Adrenal gland (tissue), 12 donors: ENCODE data around the gene BNIP1. TPM values are rescaled to one million over a fixed set of nuclear protein-coding genes. Genes with fewer than 3 reads are reported as not detected.

Source experiments
- DNase-seq, 7 donors: peaks; one replicate each; pipeline ENCODE4 v3.0.0-alpha.2; 2019 to 2020
- H3K27ac ChIP-seq, 5 donors: fragments of 200-600 bp; sonication (generic) in 4 of 5; 1 replicate in 3 of 5; 2 replicates in 2 of 5; pipeline versions ENCODE4 v1.5.1 to v1.8.0; 2016 to 2020; ENCODE audit warnings: mild to moderate bottlenecking in 1 of 5
- H3K27me3 ChIP-seq: fragments of 200-600 bp; 2 replicates; pipeline ENCODE4 v1.8.0; 2021
- H3K36me3 ChIP-seq, 2 donors: fragments of 200-600 bp; replicated peaks in 1 of 2; 1 replicate in 1 of 2; 2 replicates in 1 of 2; pipeline versions ENCODE4 v1.5.1 to v1.8.0; 2018 to 2022
- H3K4me1 ChIP-seq, 2 donors: fragments of 200-600 bp; replicated peaks in 1 of 2; 1 replicate in 1 of 2; 2 replicates in 1 of 2; pipeline versions ENCODE4 v1.5.1 to v1.8.0; 2018 to 2021
- H3K4me3 ChIP-seq, 4 donors: fragments of 200-600 bp; sonication (generic) in 3 of 4; one replicate each; pipeline ENCODE4 v1.5.1; 2016 to 2018
- H3K9me3 ChIP-seq, 3 donors: fragments of 200-600 bp; sonication (generic) in 1 of 3; replicated peaks in 1 of 3; 1 replicate in 2 of 3; 2 replicates in 1 of 3; pipeline versions ENCODE4 v1.5.1 to v1.8.0; 2016 to 2021
- CTCF ChIP-seq, 6 experiments: fragments of 450-650 bp in 4 of 6; fragments of 200-600 bp in 2 of 6; sonication (generic) in 1 of 6; IDR thresholded peaks; 1 replicate in 5 of 6; 2 replicates in 1 of 6; pipeline versions ENCODE4 v1.5.1 to v1.8.0; 2016 to 2021; ENCODE audit warnings: antibody characterized with exemption in 6 of 6, mild to moderate bottlenecking in 2 of 6, moderate library complexity in 1 of 6
- POLR2A ChIP-seq, 2 donors: fragments of 450-650 bp; IDR thresholded peaks; one replicate each; pipeline ENCODE4 v1.6.1; 2017; ENCODE audit warnings: antibody characterized with exemption in 2 of 2, mild to moderate bottlenecking in 2 of 2, moderate library complexity in 1 of 2
- WGBS, 4 donors: extraction: QIAGEN DNeasy Blood & Tissue Kit in 2 of 4; methylation state at CpG; one replicate each; pipeline versions ENCODE4 v1.1.5 to v1.1.7; 2013 to 2017; 5-methylcytosine and 5-hydroxymethylcytosine counted together
- intact Hi-C, 2 donors: fragments of 100-400 bp; cut with DNase I; formaldehyde crosslinking; loops; one replicate each; pipeline versions ENCODE4 v1.14.1 to v1.15.0; 2022 to 2023
- polyA plus RNA-seq, 3 donors: library from polyadenylated mRNA; stranded (reverse); fragments of 200-250 nt in 2 of 3; fragments of 350-450 nt in 1 of 3; fragmentation: Illumina TruSeq in 1 of 3; extraction: RNeasy Lipid Tissue Mini Kit (QIAGEN cat#74804) in 1 of 3; gene quantifications; one replicate each; pipeline ENCODE4 v1.2.3, GENCODE V29; 2013 to 2014
- total RNA-seq, 9 donors: library from RNA; depleted of rRNA in 4 of 9; stranded (reverse); fragments of >200 nt in 4 of 9; fragments of 120-200 nt in 1 of 9; fragmentation: NEBNext Ultra II Directional in 1 of 9; extraction: Animal tissue kit (Norgen Biotek cat#: 25700) in 1 of 9; gene quantifications; one replicate each; pipeline versions ENCODE4 v1.1.0 to v1.2.4, GENCODE V29; 2013 to 2023
- donor health status: healthy with polysubstance abuse.
- donor health status: Bipolar disorder and iron deficiency.
- donor health status: DM: yes; HTN: yes; CAD: no.
- donor health status: DM: no; HTN: no; CAD: no.
- donor health status: DM: no; HTN: no; CAD: no.
- donor health status: DM: yes; HTN: yes; CAD: no.

BNIP1 gene
- total and polyA plus RNA-seq, 12 donors = 5.9 to 28.8 (median 15.0) TPM

DNA sequence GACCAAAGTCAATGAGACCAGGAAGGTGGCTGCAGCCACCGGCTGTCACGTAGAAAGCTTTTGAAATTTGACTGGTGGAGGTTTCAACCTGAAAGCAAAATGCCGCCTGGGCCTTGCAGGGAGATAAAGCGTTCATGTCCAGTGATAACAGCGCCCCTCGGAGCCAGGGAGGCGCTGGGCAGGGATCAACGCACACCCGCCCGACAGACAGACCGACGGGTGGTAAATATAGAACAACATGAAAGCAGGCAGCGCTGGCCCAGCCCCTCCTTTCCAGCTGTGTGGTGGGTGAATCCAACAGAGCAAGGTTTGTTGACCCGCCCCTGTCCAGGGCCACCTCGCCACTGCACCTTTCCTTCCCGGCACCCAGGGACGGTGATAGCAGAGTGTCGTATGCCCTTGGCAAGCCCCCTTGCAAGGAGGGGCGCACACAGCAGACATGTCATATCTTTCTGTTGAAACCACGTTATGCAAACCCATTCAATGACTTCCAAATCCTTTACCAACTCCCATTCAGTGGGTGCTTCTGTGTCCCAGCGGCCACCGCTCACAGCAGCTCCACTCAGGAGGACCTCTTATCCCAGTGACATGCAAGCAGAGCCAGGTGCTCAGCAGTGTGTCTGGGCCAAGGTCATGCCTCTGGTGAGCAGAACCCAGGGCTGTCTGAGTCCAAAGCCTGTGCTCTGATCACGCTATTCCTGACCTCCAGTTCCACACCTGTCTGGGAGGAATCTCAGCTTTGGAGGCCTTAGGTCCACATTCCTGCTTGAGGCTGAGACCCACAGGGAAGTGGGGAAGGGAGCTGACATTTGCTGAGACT is 52.0 kb downstream of the BNIP1 start:
- no peak for TF ChIP-seq POLR2A (IDR thresholded peaks at IDR 0.05)
- no peak for TF ChIP-seq CTCF (IDR thresholded peaks at IDR 0.05)
- intact Hi-C loops = no loop called here
- WGBS, 4 donors = 69 to 76% (median 74%) methylated on average over 18 to 23 of the region's 23 CpGs
- DNase-seq = no peak
- no peaks in the 10 kb centered on the region for H3K36me3 ChIP-seq
- no peak overlapping the region for H3K4me3 ChIP-seq
- H3K9me3 ChIP-seq = peaks cover 0 to 7% (median 0%) of the 10 kb centered on the region in 3 donors
- H3K27me3 ChIP-seq = no peaks in the 10 kb centered on the region
- H3K27ac ChIP-seq = no peak overlapping the region
- no peaks in the 10 kb centered on the region for H3K4me1 ChIP-seq

DNA sequence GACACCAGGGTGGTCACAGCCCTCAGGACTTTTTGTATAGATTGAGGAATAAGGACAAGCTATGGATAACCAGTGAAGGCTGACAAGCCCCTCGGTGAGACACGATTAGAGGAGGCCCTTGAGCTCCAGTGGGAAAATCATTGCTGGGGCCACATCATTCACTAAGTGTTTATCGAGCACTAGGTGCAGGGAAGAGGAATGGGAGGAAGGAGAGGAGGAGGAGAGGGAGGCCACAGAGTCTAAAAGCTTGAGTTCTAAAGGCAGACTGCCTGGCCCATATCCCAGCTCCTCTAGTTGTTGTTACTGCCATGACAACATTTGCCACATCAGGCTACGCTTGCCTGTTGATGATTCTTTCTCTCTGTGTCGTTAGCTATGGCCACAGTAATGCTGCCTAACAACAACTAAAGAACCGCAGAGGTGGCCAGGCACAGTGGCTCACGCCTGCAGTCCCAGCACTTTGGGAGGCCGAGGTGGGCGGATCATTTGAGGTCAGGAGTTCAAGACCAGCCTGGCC is 53.1 kb downstream of the BNIP1 start:
- no peak for DNase-seq
- intact Hi-C loops = no loop called here
- TF ChIP-seq CTCF (IDR thresholded peaks at IDR 0.05) = no peak
- TF ChIP-seq POLR2A (IDR thresholded peaks at IDR 0.05) = no peak
- Histone ChIP-seq H3K27me3 (no peaks in the 10 kb centered on the region), H3K4me1 (peaks cover 2 to 5% of the 10 kb centered on the region in 2 donors), H3K36me3 (no peaks in the 10 kb centered on the region), H3K27ac (no peak overlapping the region), H3K9me3 (peaks cover 0 to 7% (median 0%) of the 10 kb centered on the region in 3 donors), H3K4me3 (no peak overlapping the region)
- WGBS, 4 donors = 85 to 95% (median 92%) methylated on average over 8 to 9 of the region's 9 CpGs

- H3K36me3 ChIP-seq = no peaks in the 10 kb centered on the region
- no peak for DNase-seq
- TF ChIP-seq CTCF (IDR thresholded peaks at IDR 0.05) (no peak), POLR2A (IDR thresholded peaks at IDR 0.05) (no peak)
- no peak overlapping the region for H3K4me3 ChIP-seq
- intact Hi-C loops = no loop called here
- H3K27me3 ChIP-seq = no peaks in the 10 kb centered on the region
- no peak overlapping the region for H3K27ac ChIP-seq
- H3K9me3 ChIP-seq = peaks cover 0 to 7% (median 0%) of the 10 kb centered on the region in 3 donors
- WGBS, 4 donors = 75 to 83% (median 79%) methylated on average over 6 to 7 of the region's 7 CpGs
- H3K4me1 ChIP-seq = peaks cover 4 to 6% of the 10 kb centered on the region in 2 donors
Observed at GRCh38 chr5:173198049-173198448, 53.7 kb downstream of the BNIP1 start.

GRCh38 chr5:173200356-173200755 is 56.0 kb downstream of the BNIP1 start:
- H3K4me1 ChIP-seq = peaks cover 4 to 6% of the 10 kb centered on the region in 2 donors
- no peaks in the 10 kb centered on the region for H3K36me3 ChIP-seq
- H3K9me3 ChIP-seq = peaks cover 0 to 7% (median 0%) of the 10 kb centered on the region in 3 donors
- no peak overlapping the region for H3K4me3 ChIP-seq
- H3K27me3 ChIP-seq = no peaks in the 10 kb centered on the region
- H3K27ac ChIP-seq = no peak overlapping the region
- DNase-seq = no peak
- intact Hi-C loops = no loop called here
- no peak for TF ChIP-seq CTCF (IDR thresholded peaks at IDR 0.05)
- no peak for TF ChIP-seq POLR2A (IDR thresholded peaks at IDR 0.05)
